Body of pancreas (tissue), 4 donors: ENCODE results near the gene TPR.

ENCODE experiments used
- CTCF ChIP-seq, 7 experiments: fragments of 450-650 bp in 4 of 7; fragments of 200-600 bp in 3 of 7; sonication (generic) in 3 of 7; IDR thresholded peaks; one replicate each; pipeline ENCODE4 v1.5.1; 2016 to 2019; ENCODE audit warnings: antibody characterized with exemption in 7 of 7
- POLR2A ChIP-seq, 3 donors: fragments of 450-650 bp; IDR thresholded peaks; one replicate each; pipeline ENCODE4 v1.6.1; 2016; ENCODE audit warnings: antibody characterized with exemption in 3 of 3, mild to moderate bottlenecking in 2 of 3

- TF ChIP-seq POLR2A (IDR thresholded peaks at IDR 0.05) (no peak), CTCF (IDR thresholded peaks at IDR 0.05) (no peak)
These were observed 66.6 kb downstream of the TPR start for GRCh38 chr1:186308264-186309060.
